HEK293 (cell line): ENCODE measurements around the gene UBE2G1.
A peak's percentile ranks its signal among the peaks of the same experiment; 100 is the strongest.

Source experiments
- BCL11B ChIP-seq: fragments of 450-650 bp; formaldehyde crosslinking; IDR thresholded peaks from 2 replicates; pipeline ENCODE4 v1.5.1; 2016; ENCODE audit warnings: low read depth, missing biosample characterization, missing genetic modification characterization
- EGR2 ChIP-seq: fragments of 450-650 bp; formaldehyde crosslinking; IDR thresholded peaks from 2 replicates; pipeline ENCODE4 v1.5.1; 2016; ENCODE audit warnings: low read depth, missing biosample characterization, missing genetic modification characterization
- GLI4 ChIP-seq: fragments of 450-650 bp; formaldehyde crosslinking; IDR thresholded peaks from 2 replicates; pipeline ENCODE4 v1.5.1; 2016; ENCODE audit warnings: missing biosample characterization, missing genetic modification characterization
- KLF16 ChIP-seq: fragments of 450-650 bp; formaldehyde crosslinking; IDR thresholded peaks from 2 replicates; pipeline ENCODE4 v1.5.1; 2017; ENCODE audit warnings: missing biosample characterization, missing genetic modification characterization
- PRDM4 ChIP-seq: fragments of 450-650 bp; formaldehyde crosslinking; IDR thresholded peaks from 2 replicates; pipeline ENCODE4 v1.5.1; 2017; ENCODE audit warnings: missing biosample characterization, missing genetic modification characterization
- REST ChIP-seq: fragments of 450-650 bp; formaldehyde crosslinking; IDR thresholded peaks from 2 replicates; pipeline ENCODE4 v1.5.1; 2016; ENCODE audit warnings: missing biosample characterization, missing genetic modification characterization
- TCF7L2 ChIP-seq: IDR thresholded peaks from 2 replicates; pipeline ENCODE4 v1.6.1; 2011; ENCODE audit warnings: low read depth, mild to moderate bottlenecking, inconsistent platforms, low read length, moderate library complexity, borderline replicate concordance
- YY2 ChIP-seq: fragments of 450-650 bp; formaldehyde crosslinking; IDR thresholded peaks from 2 replicates; pipeline ENCODE4 v1.5.1; 2016; ENCODE audit warnings: missing biosample characterization, missing genetic modification characterization
- ZNF157 ChIP-seq: fragments of 450-650 bp; formaldehyde crosslinking; IDR thresholded peaks from 2 replicates; pipeline ENCODE4 v1.5.1; 2016; ENCODE audit warnings: missing biosample characterization, missing genetic modification characterization
- ZNF214 ChIP-seq: fragments of 450-650 bp; formaldehyde crosslinking; IDR thresholded peaks from 2 replicates; pipeline ENCODE4 v1.5.1; 2017; ENCODE audit warnings: missing biosample characterization, mild to moderate bottlenecking, missing genetic modification characterization, borderline replicate concordance
- ZNF266 ChIP-seq: fragments of 450-650 bp; formaldehyde crosslinking; IDR thresholded peaks from 2 replicates; pipeline ENCODE4 v1.5.1; 2016; ENCODE audit warnings: missing biosample characterization, missing genetic modification characterization, low read depth
- ZNF280C ChIP-seq: fragments of 450-650 bp; formaldehyde crosslinking; IDR thresholded peaks from 2 replicates; pipeline ENCODE4 v1.5.1; 2016; ENCODE audit warnings: missing biosample characterization, missing genetic modification characterization
- ZNF292 ChIP-seq: fragments of 450-650 bp; formaldehyde crosslinking; IDR thresholded peaks from 2 replicates; pipeline ENCODE4 v1.5.1; 2016; ENCODE audit warnings: low read depth, missing biosample characterization, missing genetic modification characterization, borderline replicate concordance
- ZNF350 ChIP-seq: fragments of 450-650 bp; formaldehyde crosslinking; IDR thresholded peaks from 2 replicates; pipeline ENCODE4 v1.5.0; 2017; ENCODE audit warnings: missing biosample characterization, mild to moderate bottlenecking, missing genetic modification characterization
- ZNF473 ChIP-seq: fragments of 450-650 bp; formaldehyde crosslinking; IDR thresholded peaks from 2 replicates; pipeline ENCODE4 v1.5.1; 2017; ENCODE audit warnings: missing biosample characterization, missing genetic modification characterization
- ZNF510 ChIP-seq: fragments of 450-650 bp; formaldehyde crosslinking; IDR thresholded peaks from 2 replicates; pipeline ENCODE4 v1.5.1; 2018; ENCODE audit warnings: mild to moderate bottlenecking, missing genetic modification characterization, missing biosample characterization; ENCODE audit not compliant: insufficient replicate concordance
- ZNF639 ChIP-seq: fragments of 450-650 bp; formaldehyde crosslinking; IDR thresholded peaks from 2 replicates; pipeline ENCODE4 v1.5.1; 2016; ENCODE audit warnings: missing biosample characterization, missing genetic modification characterization
- ZNF658 ChIP-seq: fragments of 450-650 bp; formaldehyde crosslinking; IDR thresholded peaks from 2 replicates; pipeline ENCODE4; 2016; ENCODE audit warnings: missing biosample characterization, missing genetic modification characterization
- ZNF670 ChIP-seq: fragments of 450-650 bp; formaldehyde crosslinking; IDR thresholded peaks from 2 replicates; pipeline ENCODE4 v1.5.1; 2016; ENCODE audit warnings: missing biosample characterization, missing genetic modification characterization, low read depth
- ZNF701 ChIP-seq: fragments of 450-650 bp; formaldehyde crosslinking; IDR thresholded peaks from 2 replicates; pipeline ENCODE4 v1.5.1; 2016; ENCODE audit warnings: missing biosample characterization, missing genetic modification characterization

Gene UBE2G1

GRCh38 chr17:4366327-4367063, at the start of gene UBE2G1 (continued):
- TF ChIP-seq KLF16 (tag by site-specific recombination) (no peak), YY2 (tag by site-specific recombination) (peak; percentile 92), ZNF292 (no peak), GLI4 (no peak), ZNF658 (tag by site-specific recombination) (no peak), TCF7L2 (no peak), ZNF510 (tag by site-specific recombination) (no peak), ZNF214 (tag by site-specific recombination) (no peak), ZNF670 (tag by site-specific recombination) (no peak), BCL11B (no peak), ZNF280C (no peak), ZNF473 (tag by site-specific recombination) (no peak), ZNF639 (tag by site-specific recombination) (no peak), ZNF157 (no peak), ZNF701 (tag by site-specific recombination) (no peak), ZNF266 (no peak), ZNF350 (tag by site-specific recombination) (no peak), REST (tag by site-specific recombination) (no peak), EGR2 (tag by site-specific recombination) (0 out of 2 replicates have a peak, but pooled peaks have one; percentile 15), PRDM4 (tag by site-specific recombination) (no peak)
